ENCODE results near the gene WNK2. TPM values are rescaled to one million over a fixed set of nuclear protein-coding genes. Genes with fewer than 3 reads are reported as not detected.
A peak's percentile ranks its signal among the peaks of the same experiment; 100 is the strongest.

Gene WNK2
- total RNA-seq (under 1 TPM in 1 of 2 experiments, not detected in 1; 0.26 TPM), polyA plus RNA-seq (not detected)

DNA sequence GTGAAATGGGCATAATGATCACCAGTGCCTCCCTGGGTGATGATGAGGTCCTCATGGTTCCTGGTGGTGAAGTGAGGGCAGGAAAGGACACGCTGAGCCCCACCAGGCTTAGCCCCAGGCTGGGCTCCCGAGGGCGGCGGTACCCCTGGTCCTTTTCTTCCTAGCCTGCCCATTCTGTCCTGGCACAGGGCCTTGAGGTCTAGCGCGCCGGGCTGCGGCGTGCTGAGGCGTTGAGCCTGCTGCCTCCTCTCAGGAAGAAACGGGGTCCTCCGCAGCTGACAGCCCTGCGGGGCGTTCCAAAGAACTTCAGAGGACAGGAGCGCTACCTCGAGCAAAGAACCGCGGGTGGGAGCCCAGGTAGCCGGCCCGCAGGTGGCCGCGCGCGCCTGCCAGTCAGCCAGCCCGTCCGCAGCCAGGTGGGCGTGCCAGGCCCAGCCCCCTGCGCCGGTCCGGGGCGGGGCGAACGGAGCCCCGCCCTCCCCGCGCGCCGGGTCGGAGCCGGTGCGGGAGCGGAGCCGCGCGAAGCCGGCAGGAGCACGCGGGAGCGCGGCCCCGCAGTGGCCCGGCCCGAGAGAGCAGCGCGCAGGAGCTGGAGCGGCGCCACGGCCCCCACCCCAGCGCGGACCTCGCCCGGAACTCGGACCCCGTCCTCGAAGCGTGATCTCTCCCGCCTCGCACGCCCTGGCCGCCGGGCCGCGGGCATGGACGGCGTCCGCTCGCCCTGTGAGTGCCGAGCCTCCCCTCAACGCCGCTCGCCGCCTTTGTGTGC, at the start of gene WNK2:
Gene WNK2 (plus strand): TSS at position 477 of the 769 bp plus-strand sequence. CDS start 791 bp downstream, outside the sequence.
- peaks cover 7% of the 10 kb centered on the region for H3K4me1 ChIP-seq (ENCODE audit: insufficient read depth, low read length)
- POLR2A ChIA-PET (ENCODE audit: partially characterized antibody), result interaction anchor here (1.3 kb wide), 1 partner anchor 50 kb away, joined by 4 read pairs; the partner anchor contains the start of gene NINJ1
- peak within 1 kb of the TSS in 1 of 2 donors; percentile 35 for H3K4me3 ChIP-seq (ENCODE audit: low read length in 2 of 2)
- no peaks in the 10 kb centered on the region for H3K36me3 ChIP-seq (ENCODE audit: insufficient read depth, low read length)
- H3K27ac ChIP-seq (ENCODE audit: low read depth, low read length), result no peak within 1 kb of the TSS
- Mint-ChIP-seq H3K4me3 (peak within 1 kb of the TSS; percentile 75 to 86 (median 78)), H3K36me3 (no peaks in the 10 kb centered on the region), H3K9me3 (no peaks in the 10 kb centered on the region), H3K27ac (peak within 1 kb of the TSS in 1 of 7 donors; percentile 85), H3K27me3 (peaks cover 28 to 30% of the 10 kb centered on the region in 2 donors), H3K4me1 (peaks cover 2 to 13% (median 7%) of the 10 kb centered on the region in 4 donors)
- intact Hi-C loops (cut with micrococcal nuclease), result no loop called here
- no peaks in the 10 kb centered on the region for H3K9me3 ChIP-seq (ENCODE audit: control insufficient read depth in 1 of 2, low read length in 2 of 2)
- H3K27me3 ChIP-seq (ENCODE audit: insufficient read depth, low read length), result peaks cover 18% of the 10 kb centered on the region
- CTCF ChIA-PET (ENCODE audit: partially characterized antibody), result no interaction called here
- DNase-seq, result peak; percentile 39 to 55 (median 43)

DNA sequence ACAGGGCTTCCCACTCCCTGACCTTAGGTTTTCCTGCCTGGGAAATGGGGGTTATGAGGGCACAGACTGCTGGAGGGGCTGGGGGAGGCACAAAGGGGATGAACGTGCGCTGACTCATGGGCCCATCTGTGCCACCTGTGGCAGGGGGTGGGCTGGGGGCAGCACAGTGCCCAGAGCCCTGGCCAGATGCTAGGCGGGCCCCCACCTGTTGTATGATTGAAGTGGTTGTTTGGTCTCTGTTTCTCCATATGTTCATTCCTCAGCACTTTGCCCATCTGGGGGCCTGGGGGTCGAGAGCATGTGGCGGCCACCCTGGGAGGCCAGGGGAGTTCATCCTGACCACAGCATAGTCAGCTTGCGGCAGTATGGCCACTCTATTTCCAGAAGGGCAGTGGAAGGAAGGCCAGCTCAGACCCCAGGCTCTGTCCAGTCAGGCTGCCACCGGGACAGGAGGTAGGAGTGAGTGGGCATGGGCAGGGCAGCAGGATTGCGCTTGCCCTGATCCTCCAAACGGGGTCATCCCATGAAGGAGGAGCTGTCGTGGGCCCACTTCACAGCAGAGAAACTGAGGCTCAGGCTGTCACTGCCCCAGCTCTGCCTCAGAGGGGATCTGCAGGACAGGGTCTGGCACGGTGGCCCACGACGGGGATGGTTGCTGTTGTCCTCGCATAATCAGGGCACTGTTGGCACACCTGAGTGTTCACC, 49.0 kb upstream of the WNK2 start:
- DNase-seq, result peak in 1 of 5 donors; percentile 37

DNA sequence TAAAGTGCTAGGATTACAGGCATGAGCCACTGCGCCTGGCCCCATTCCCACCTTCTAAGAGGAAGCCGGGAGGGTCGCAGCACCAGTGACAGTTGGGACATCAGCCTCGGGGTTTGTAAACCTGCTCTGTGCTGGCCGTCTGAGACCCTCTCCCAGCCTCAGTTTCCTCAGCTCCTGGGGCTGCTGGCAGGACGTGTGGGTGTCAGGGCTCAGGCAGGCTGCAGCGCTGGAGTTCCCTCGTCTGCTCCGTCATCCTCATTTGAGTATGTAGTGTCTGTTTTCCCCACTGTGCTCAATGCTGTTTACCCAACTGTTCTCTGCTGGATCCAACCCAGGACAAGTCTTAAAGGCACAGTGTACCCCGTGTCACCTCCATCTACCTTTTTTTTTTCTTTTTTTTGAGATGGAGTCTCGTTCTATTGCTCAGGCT, 47.9 kb upstream of the WNK2 start:
- Mint-ChIP-seq H3K9me3 (no peaks in the 10 kb centered on the region), H3K27ac (peak overlapping the region in 6 of 7 donors; percentile 70 to 99 (median 88)), H3K4me3 (peak overlapping the region in 6 of 8 donors; percentile 4 to 69 (median 36)), H3K36me3 (peaks cover 0 to 13% of the 10 kb centered on the region in 2 donors), H3K27me3 (no peaks in the 10 kb centered on the region), H3K4me1 (peaks cover 25 to 75% (median 44%) of the 10 kb centered on the region in 4 donors)
- no peak overlapping the region for H3K4me3 ChIP-seq (ENCODE audit: low read length in 2 of 2)
- intact Hi-C loops (cut with micrococcal nuclease), result loop anchor here (10.0 kb wide), 2 partner anchors 319 to 429 kb away; partner anchors contain the start of genes FAM120A and FAM120AOS
- CTCF ChIA-PET (ENCODE audit: partially characterized antibody), result no interaction called here
- H3K27me3 ChIP-seq (ENCODE audit: insufficient read depth, low read length), result no peaks in the 10 kb centered on the region
- peaks cover 46% of the 10 kb centered on the region for H3K4me1 ChIP-seq (ENCODE audit: insufficient read depth, low read length)
- H3K27ac ChIP-seq (ENCODE audit: low read depth, low read length), result no peak overlapping the region
- H3K36me3 ChIP-seq (ENCODE audit: insufficient read depth, low read length), result no peaks in the 10 kb centered on the region
- POLR2A ChIA-PET (ENCODE audit: partially characterized antibody), result interaction anchor here (2.1 kb wide), 1 partner anchor 11 kb away, joined by 5 read pairs; no protein-coding TSS in a partner anchor
- DNase-seq, result peak in 1 of 5 donors; percentile 17
- no peaks in the 10 kb centered on the region for H3K9me3 ChIP-seq (ENCODE audit: control insufficient read depth in 1 of 2, low read length in 2 of 2)

More for the DNA sequence above, 49.0 kb upstream of the WNK2 start:
- no peaks in the 10 kb centered on the region for H3K27me3 ChIP-seq (ENCODE audit: insufficient read depth, low read length)
- CTCF ChIA-PET (ENCODE audit: partially characterized antibody), result interaction anchor here (0.7 to 1.7 kb wide), 4 partner anchors 26 to 431 kb away, joined by 3 to 12 read pairs (median 4); no protein-coding TSS in a partner anchor
- peak overlapping the region; percentile 52 to 82 for H3K4me3 ChIP-seq (ENCODE audit: low read length in 2 of 2)
- H3K9me3 ChIP-seq (ENCODE audit: control insufficient read depth in 1 of 2, low read length in 2 of 2), result no peaks in the 10 kb centered on the region
- intact Hi-C loops (cut with micrococcal nuclease), result loop anchor here (1.0 to 10.0 kb wide), 5 partner anchors 9 to 430 kb away; partner anchors contain the start of genes CARD19, FAM120A and FAM120AOS
- H3K9me3 Mint-ChIP-seq, result no peaks in the 10 kb centered on the region
- peak overlapping the region; percentile 92 for H3K27ac ChIP-seq (ENCODE audit: low read depth, low read length)
- no peaks in the 10 kb centered on the region for H3K36me3 ChIP-seq (ENCODE audit: insufficient read depth, low read length)
- POLR2A ChIA-PET (ENCODE audit: partially characterized antibody), result interaction anchor here (1.0 to 3.0 kb wide), 15 partner anchors 9 to 181 kb away, joined by 3 to 58 read pairs (median 6); partner anchors contain the start of gene WNK2
- no peaks in the 10 kb centered on the region for H3K27me3 Mint-ChIP-seq
- H3K36me3 Mint-ChIP-seq, result peaks cover 0 to 13% of the 10 kb centered on the region in 2 donors
- peak overlapping the region; percentile 97 to 99 (median 99) for H3K27ac Mint-ChIP-seq
- H3K4me1 ChIP-seq (ENCODE audit: insufficient read depth, low read length), result peaks cover 48% of the 10 kb centered on the region
- H3K4me3 Mint-ChIP-seq, result peak overlapping the region; percentile 86 to 95 (median 90)
- peaks cover 25 to 77% (median 46%) of the 10 kb centered on the region in 4 donors for H3K4me1 Mint-ChIP-seq

DNA sequence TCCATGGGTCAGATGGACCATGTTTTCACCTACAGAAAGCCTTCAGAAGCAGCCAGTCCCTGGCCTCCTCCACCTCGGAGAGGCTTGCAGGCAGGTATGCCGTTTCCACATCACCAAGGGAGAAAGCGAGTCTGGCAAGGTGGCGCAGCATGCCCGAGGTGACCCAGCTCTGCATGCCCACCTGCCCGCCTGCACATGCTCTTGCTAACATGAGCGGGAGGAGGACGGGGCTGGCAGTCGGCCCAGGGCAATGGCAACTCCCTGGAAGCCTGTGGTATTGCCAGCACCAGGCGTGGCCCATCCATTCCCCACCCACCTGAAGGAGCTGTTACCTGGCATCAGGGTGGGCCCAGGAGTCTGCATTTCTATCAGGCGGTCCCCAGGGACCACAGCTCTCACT, 46.6 kb upstream of the WNK2 start:
- H3K36me3 Mint-ChIP-seq, result peaks cover 0 to 10% of the 10 kb centered on the region in 2 donors
- H3K27ac Mint-ChIP-seq, result peak overlapping the region in 5 of 7 donors; percentile 42 to 79 (median 70)
- Histone ChIP-seq H3K4me3 (ENCODE audit: low read length in 2 of 2) (no peak overlapping the region), H3K9me3 (ENCODE audit: control insufficient read depth in 1 of 2, low read length in 2 of 2) (no peaks in the 10 kb centered on the region), H3K27ac (ENCODE audit: low read depth, low read length) (no peak overlapping the region), H3K4me1 (ENCODE audit: insufficient read depth, low read length) (peaks cover 44% of the 10 kb centered on the region), H3K27me3 (ENCODE audit: insufficient read depth, low read length) (no peaks in the 10 kb centered on the region), H3K36me3 (ENCODE audit: insufficient read depth, low read length) (no peaks in the 10 kb centered on the region)
- no peak overlapping the region for H3K4me3 Mint-ChIP-seq
- CTCF ChIA-PET (ENCODE audit: partially characterized antibody), result interaction anchor here (2.4 kb wide), 1 partner anchor 28 kb away, joined by 11 read pairs; no protein-coding TSS in a partner anchor
- DNase-seq, result no peak
- H3K27me3 Mint-ChIP-seq, result no peaks in the 10 kb centered on the region
- POLR2A ChIA-PET (ENCODE audit: partially characterized antibody), result interaction anchor here (0.7 to 2.1 kb wide), 2 partner anchors 10 to 12 kb away, joined by 3 to 5 read pairs; no protein-coding TSS in a partner anchor
- peaks cover 18 to 72% (median 39%) of the 10 kb centered on the region in 4 donors for H3K4me1 Mint-ChIP-seq
- intact Hi-C loops (cut with micrococcal nuclease), result loop anchor here (10.0 kb wide), 2 partner anchors 317 to 427 kb away; partner anchors contain the start of genes FAM120A and FAM120AOS
- H3K9me3 Mint-ChIP-seq, result no peaks in the 10 kb centered on the region

DNA sequence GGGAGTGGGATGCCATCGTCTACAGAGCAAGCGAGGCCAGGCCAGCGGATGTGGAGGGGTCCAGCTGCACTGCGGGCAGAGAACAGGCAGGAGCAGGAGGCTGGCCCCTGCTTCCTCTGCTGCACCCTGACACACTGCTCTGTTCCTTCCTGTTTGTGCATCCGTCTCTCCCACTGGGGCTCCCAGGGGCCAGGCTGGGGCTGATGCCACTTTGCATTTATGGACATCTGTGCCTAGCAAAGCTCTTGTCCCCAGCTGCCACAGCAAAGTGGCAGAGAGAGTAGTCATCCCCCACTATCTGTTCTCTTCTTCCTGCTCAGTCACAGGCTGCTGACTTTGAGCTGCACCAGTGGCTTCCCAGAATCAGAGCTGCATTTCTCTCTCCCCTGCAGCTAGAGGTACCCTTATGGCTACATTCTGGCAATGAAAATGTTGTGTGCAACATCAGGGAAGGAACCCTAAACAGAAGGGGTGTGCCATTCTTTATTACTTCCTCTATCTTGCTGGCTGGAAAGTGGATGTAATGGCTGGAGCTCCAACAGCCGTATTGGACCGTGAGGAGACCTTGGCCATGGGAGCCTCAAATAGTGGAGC, 45.7 kb upstream of the WNK2 start:
- no peak overlapping the region for H3K4me3 Mint-ChIP-seq
- peak overlapping the region in 5 of 7 donors; percentile 29 to 74 (median 62) for H3K27ac Mint-ChIP-seq

More for the DNA sequence above, 45.7 kb upstream of the WNK2 start:
- intact Hi-C loops (cut with micrococcal nuclease), result loop anchor here (10.0 kb wide), 2 partner anchors 317 to 427 kb away; partner anchors contain the start of genes FAM120A and FAM120AOS
- POLR2A ChIA-PET (ENCODE audit: partially characterized antibody), result interaction anchor here (0.6 to 2.1 kb wide), 3 partner anchors 8 to 73 kb away, joined by 3 to 5 read pairs (median 3); no protein-coding TSS in a partner anchor
- peak in 1 of 5 donors; percentile 15 for DNase-seq
- CTCF ChIA-PET (ENCODE audit: partially characterized antibody), result interaction anchor here (2.4 kb wide), 1 partner anchor 29 kb away, joined by 11 read pairs; no protein-coding TSS in a partner anchor
- Histone ChIP-seq H3K27me3 (ENCODE audit: insufficient read depth, low read length) (no peaks in the 10 kb centered on the region), H3K4me3 (ENCODE audit: low read length in 2 of 2) (no peak overlapping the region), H3K9me3 (ENCODE audit: control insufficient read depth in 1 of 2, low read length in 2 of 2) (no peaks in the 10 kb centered on the region), H3K36me3 (ENCODE audit: insufficient read depth, low read length) (no peaks in the 10 kb centered on the region), H3K4me1 (ENCODE audit: insufficient read depth, low read length) (peaks cover 44% of the 10 kb centered on the region), H3K27ac (ENCODE audit: low read depth, low read length) (no peak overlapping the region)
- Mint-ChIP-seq H3K36me3 (peaks cover 0 to 9% of the 10 kb centered on the region in 2 donors), H3K9me3 (no peaks in the 10 kb centered on the region), H3K4me1 (peaks cover 16 to 72% (median 38%) of the 10 kb centered on the region in 4 donors), H3K27me3 (no peaks in the 10 kb centered on the region)
